Activated T-helper 1 cell treated with anti-CD3 and anti-CD28 coated beads, Interleukin-12 subunit alpha, Interleukin-12 subunit beta, Interleukin-2, Interleukin-4 antibody, amounts not matched to agents 30 ng/mL and 10 ng/mL and 1 ng/mL, durations not matched to agents 14 hours and 24 hours and 36 hours (primary cell): Measurements from ENCODE around the gene NOVA2. TPM values are rescaled to one million over a fixed set of nuclear protein-coding genes. Genes with fewer than 3 reads are reported as not detected.

ENCODE experiments used
- DNase-seq: peaks from one replicate; pipeline ENCODE4 v3.0.0; 2021; ENCODE audit warnings: low spot score
- H3K27ac Mint-ChIP-seq: one replicate; pipeline ENCODE4 v1.8.0; 2021; ENCODE audit warnings: mild to moderate bottlenecking, mixed read lengths
- H3K27me3 Mint-ChIP-seq: one replicate; pipeline ENCODE4 v1.8.0; 2022; ENCODE audit warnings: mild to moderate bottlenecking, moderate library complexity, mixed read lengths; ENCODE audit not compliant: insufficient read depth
- H3K36me3 Mint-ChIP-seq: one replicate; pipeline ENCODE4 v1.8.0; 2021; ENCODE audit warnings: low read depth, mixed read lengths
- H3K4me1 Mint-ChIP-seq: one replicate; pipeline ENCODE4 v1.8.0; 2021; ENCODE audit warnings: low read depth, mixed read lengths
- H3K4me3 Mint-ChIP-seq: one replicate; pipeline ENCODE4 v1.8.0; 2021; ENCODE audit warnings: mild to moderate bottlenecking, moderate library complexity, mixed read lengths
- H3K9me3 Mint-ChIP-seq: one replicate; pipeline ENCODE4 v1.8.0; 2021; ENCODE audit warnings: mixed read lengths
- intact Hi-C: fragments of 100-400 bp; cut with micrococcal nuclease; formaldehyde crosslinking; loops from one replicate; pipeline ENCODE4 v1.15.1; 2024
- total RNA-seq: library from RNA; stranded (reverse); gene quantifications from 2 replicates; pipeline ENCODE4 v1.2.3, GENCODE V29; 2022

The NOVA2 gene
- total RNA-seq, 1 donor from 2014 or later = not detected

DNA sequence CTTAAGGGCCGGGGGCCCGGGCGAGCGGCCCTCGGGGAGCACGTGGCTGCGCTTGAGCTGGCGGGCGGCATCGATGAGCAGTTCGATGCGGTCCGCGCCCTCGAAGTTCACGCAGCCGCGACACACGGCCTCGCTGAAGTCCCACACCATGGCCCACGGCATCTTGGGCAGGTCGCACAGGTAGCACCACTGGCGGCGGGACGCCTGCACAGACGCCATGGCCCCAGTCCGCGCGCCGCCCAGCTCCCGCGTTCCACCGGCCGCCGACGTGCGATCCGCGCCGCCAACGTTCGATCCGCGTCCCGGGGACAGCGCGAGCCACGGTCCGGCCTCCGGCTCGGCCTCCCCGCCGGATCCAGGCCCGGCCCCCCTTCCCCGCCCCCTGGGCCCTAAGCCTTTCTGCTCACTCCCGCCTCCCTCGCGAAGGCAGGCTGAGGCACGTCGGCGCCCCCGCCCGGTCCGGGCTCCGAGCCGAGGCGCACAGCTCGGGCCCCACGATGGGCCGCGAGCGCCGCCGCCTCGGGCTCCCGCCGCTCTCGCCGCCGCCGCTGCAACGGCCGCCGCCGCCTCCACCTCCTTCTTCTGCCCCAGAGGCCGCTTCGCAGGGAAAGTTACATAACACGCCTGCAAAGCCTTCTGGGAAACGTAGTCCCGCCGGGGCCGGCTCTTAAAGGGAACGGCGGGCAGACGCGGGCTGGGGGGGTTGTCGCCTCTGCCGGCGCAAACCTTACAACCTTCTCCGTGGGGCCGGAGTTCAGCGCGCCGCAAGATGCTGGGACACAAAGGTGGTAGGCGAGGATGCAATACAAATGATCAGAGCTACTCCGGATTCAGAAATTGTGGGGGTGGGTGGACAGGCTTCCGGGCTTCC lies 87.9 kb downstream of the NOVA2 start, which contains the start of gene IRF2BP1:
Gene IRF2BP1, minus strand, starts transcription at position 586 of the 871 bp plus-strand sequence. Its CDS starts 367 bp downstream, at position 219.
- H3K4me3 Mint-ChIP-seq = peak within 1 kb of the TSS; percentile 88
- H3K27ac Mint-ChIP-seq = peak within 1 kb of the TSS; percentile 95
- intact Hi-C loops = loop anchor here (1.0 to 10.0 kb wide), 9 partner anchors 17 to 479 kb away; partner anchors contain the start of genes CCDC61, FBXO46, MYPOP and OPA3

DNA sequence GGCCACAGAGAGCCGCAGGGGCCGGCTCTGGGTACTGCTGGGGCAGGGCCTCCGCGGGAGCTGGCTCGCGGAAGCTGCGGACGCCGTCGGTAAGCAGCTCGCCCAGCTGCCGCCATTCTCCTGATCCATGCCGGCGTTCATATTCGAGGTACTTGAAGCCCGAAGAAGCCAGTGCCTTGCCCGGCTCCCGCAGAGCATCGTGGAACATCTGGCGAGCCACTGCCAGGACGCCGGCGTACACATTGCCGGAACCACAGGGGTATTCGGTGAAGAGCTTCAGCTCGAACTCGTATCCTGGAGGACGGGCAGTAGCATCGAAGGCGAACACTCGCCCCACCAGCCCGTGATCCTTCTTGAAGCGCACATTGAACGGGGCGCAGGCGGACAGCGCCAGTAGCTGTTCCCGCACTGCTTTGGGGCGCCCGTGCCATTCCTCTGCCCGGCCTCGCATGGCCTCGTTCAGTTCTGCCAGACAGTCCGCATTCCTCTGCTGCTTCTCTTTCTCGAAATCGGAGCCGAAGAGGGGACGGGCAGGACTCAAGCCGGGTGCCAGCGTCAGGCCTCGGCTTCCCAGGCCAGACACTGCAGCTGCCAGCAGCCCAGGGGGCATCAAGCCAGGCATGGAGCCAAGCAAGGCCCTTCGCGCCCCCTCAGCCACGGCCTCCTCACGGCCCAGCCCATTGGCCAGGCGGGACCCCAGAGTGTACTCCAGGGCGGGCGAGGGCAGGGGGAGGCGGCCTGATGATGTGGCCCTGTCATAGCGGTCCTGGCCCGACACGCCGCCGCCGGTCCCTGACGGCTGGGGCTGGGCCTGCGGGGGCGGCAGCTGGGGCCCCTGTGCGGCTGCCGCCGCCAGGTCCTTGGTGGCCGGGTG lies 88.7 kb downstream of the NOVA2 start:
- DNase-seq = no peak
- peak overlapping the region; percentile 67 for H3K4me3 Mint-ChIP-seq
- intact Hi-C loops = loop anchor here (10.0 kb wide), 1 partner anchor 460 kb away; the partner anchor contains the start of gene PPP5C
- peaks cover 4% of the 10 kb centered on the region for H3K27me3 Mint-ChIP-seq
- peaks cover 20% of the 10 kb centered on the region for H3K4me1 Mint-ChIP-seq
- no peak overlapping the region for H3K27ac Mint-ChIP-seq
- H3K36me3 Mint-ChIP-seq = peaks cover 6% of the 10 kb centered on the region
- no peaks in the 10 kb centered on the region for H3K9me3 Mint-ChIP-seq

More for the DNA sequence above, 87.9 kb downstream of the NOVA2 start, which contains the start of gene IRF2BP1:
- Mint-ChIP-seq H3K4me1 (peaks cover 20% of the 10 kb centered on the region), H3K36me3 (peaks cover 10% of the 10 kb centered on the region), H3K27me3 (peaks cover 1% of the 10 kb centered on the region), H3K9me3 (no peaks in the 10 kb centered on the region)
- DNase-seq = peak; percentile 88

DNA sequence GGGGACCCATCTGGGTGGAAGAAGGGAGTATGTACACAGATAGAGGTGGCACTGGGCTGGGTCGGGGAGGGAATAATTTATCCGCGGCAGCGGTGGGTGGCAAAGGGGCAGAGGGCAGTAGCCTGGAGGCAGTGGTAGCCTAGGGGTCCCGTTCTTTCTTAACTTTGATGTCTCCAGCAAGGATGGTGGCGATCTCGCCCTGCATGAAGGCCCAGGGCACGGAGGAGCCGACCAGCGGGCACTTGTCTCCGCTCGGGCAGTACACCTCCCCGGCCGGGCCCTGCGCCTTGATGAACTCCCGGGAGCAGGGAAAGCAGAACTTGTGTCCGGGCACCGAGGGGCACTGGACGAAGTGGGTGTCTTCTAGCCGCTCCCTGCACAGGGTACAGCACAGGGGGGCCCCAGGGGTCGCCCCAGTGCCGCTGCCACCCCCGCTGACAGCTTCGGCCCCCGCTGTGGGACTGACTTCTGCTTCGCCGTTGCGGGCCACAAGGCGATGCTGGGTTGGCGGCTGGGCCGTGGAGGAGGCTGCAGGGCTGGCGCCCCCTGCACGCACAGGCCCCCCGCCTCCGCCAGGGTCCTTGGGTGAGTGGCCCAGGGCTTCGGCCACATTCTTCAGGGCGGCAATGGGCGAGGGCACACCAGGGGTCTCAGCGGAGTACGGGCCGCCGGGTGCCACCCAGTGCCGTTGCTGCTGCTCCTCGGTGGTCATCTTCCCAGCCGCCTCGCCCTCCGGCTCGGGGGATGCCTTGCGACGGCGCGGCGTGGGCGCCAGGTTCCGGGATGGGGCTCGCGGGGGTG lies 89.6 kb downstream of the NOVA2 start:
- Mint-ChIP-seq H3K36me3 (peaks cover 4% of the 10 kb centered on the region), H3K27ac (no peak overlapping the region)
- intact Hi-C loops = loop anchor here (1.0 to 10.0 kb wide), 3 partner anchors 67 to 461 kb away; partner anchors contain the start of gene PPP5C

More for the DNA sequence above, 89.6 kb downstream of the NOVA2 start:
- DNase-seq = no peak
- Mint-ChIP-seq H3K9me3 (no peaks in the 10 kb centered on the region), H3K27me3 (peaks cover 4% of the 10 kb centered on the region), H3K4me3 (peak overlapping the region; percentile 83), H3K4me1 (peaks cover 20% of the 10 kb centered on the region)

Other genes with a start within 250 kb of the NOVA2 start
- 35.1 and 35.4 TPM in 2 replicates for gene FBXO46, start 243.0 kb downstream of the NOVA2 start, total RNA-seq
- not detected in 2 replicates for gene MEIOSIN, start 240.4 kb downstream of the NOVA2 start, total RNA-seq
- 3.7 and 5.6 TPM in 2 replicates for gene SIX5, start 204.6 kb downstream of the NOVA2 start, total RNA-seq
- 22.8 and 23.9 TPM in 2 replicates for gene DMPK, start 191.4 kb downstream of the NOVA2 start, total RNA-seq
- gene DMWD, start 181.0 kb downstream of the NOVA2 start, total RNA-seq = 50.0 and 55.8 TPM in 2 replicates
- 0.29 and 0.59 TPM in 2 replicates for gene RSPH6A, start 158.6 kb downstream of the NOVA2 start, total RNA-seq
- gene SYMPK, start 110.7 kb downstream of the NOVA2 start, total RNA-seq = 118 and 120 TPM in 2 replicates
- 0.27 and 0.34 TPM in 2 replicates for gene FOXA3, start 109.5 kb downstream of the NOVA2 start, total RNA-seq
- 20.9 and 21.5 TPM in 2 replicates for gene IRF2BP1, start 87.7 kb downstream of the NOVA2 start, total RNA-seq
- 6.9 and 7.2 TPM in 2 replicates for gene MYPOP, start 71.3 kb downstream of the NOVA2 start, total RNA-seq
- gene NANOS2, start 59.1 kb downstream of the NOVA2 start, total RNA-seq = not detected in 2 replicates
- 24.0 and 24.1 TPM in 2 replicates for gene CCDC61, start 21.6 kb upstream of the NOVA2 start, total RNA-seq
- not detected in 2 replicates for gene PGLYRP1, start 49.2 kb upstream of the NOVA2 start, total RNA-seq
- not detected in 2 replicates for gene IGFL4, start 67.1 kb upstream of the NOVA2 start, total RNA-seq
- gene IGFL3, start 150.8 kb upstream of the NOVA2 start, total RNA-seq = not detected in 2 replicates
- 0.23 TPM in 1 of 2 replicates, not detected in the other for gene IGFL2, start 174.4 kb upstream of the NOVA2 start, total RNA-seq